Measurements from ENCODE around the gene TGFB2.
"Not testable (repeated sequence)": the region's sequence is repeated elsewhere in the genome, so short reads cannot be mapped to it uniquely, and the experiment has no call there.

The TGFB2 gene

DNA sequence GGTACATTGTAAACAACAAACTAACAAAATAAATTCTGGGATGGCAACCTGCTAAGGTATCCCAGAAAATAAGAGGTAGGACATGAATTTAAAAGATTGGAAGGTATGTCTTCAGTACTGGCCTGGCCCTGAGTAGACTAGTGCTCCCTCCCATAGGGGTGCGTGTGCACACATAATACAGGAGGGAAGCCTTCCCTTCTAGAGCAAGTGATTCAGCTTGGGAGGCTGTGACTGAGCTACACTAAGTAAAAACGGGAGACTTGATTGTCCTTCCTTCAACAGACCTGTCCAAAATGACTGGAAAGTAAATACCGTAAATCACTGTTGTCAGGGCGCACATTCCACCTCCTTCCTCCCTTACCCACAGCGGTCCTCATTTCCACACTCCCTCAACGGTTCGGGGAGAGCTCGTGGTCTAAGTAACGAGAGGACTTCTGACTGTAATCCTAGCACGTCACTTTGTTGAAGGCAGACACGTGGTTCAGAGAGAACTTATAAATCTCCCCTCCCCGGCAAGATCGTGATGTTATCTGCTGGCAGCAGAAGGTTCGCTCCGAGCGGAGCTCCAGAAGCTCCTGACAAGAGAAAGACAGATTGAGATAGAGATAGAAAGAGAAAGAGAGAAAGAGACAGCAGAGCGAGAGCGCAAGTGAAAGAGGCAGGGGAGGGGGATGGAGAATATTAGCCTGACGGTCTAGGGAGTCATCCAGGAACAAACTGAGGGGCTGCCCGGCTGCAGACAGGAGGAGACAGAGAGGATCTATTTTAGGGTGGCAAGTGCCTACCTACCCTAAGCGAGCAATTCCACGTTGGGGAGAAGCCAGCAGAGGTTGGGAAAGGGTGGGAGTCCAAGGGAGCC is at the start of gene TGFB2:
Gene TGFB2 (plus strand): TSS at position 523 of the 859 bp plus-strand sequence. CDS start 1,366 bp downstream, outside the sequence.
- no peak for DNase-seq (ENCODE audit: low read depth)
- H3K4me3 ChIP-seq (ENCODE audit: low read depth, low read length) = peak within 1 kb of the TSS; percentile 70

GRCh38 chr1:218296162-218296561 is 49.0 kb upstream of the TGFB2 start:
- DNase-seq (ENCODE audit: low read depth) = no peak
- no peak overlapping the region for H3K4me3 ChIP-seq (ENCODE audit: low read depth, low read length)

GRCh38 chr1:218297461-218297860 is 47.7 kb upstream of the TGFB2 start:
- no peak for DNase-seq (ENCODE audit: low read depth)
- H3K4me3 ChIP-seq (ENCODE audit: low read depth, low read length) = no peak overlapping the region

DNA sequence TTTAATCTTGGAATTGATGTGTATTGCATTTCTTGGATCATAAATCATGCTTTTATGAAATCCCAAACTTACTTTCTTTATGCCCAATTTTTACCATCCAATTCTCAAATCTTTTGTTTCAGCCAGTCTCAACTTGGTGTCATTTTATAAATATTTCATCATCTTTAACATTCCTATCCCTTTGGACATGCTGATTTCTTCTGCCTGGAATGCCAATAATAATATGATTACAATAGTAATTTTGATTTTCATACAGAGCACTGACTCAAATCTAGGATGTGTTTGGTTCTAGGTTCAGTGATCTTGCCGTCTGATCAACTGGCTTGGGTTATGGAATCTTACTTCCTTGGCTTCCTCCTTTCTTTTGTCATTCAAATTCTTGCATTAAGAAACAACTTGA is 47.3 kb upstream of the TGFB2 start:
- DNase-seq (ENCODE audit: low read depth) = no peak
- H3K4me3 ChIP-seq (ENCODE audit: low read depth, low read length) = no peak overlapping the region

DNA sequence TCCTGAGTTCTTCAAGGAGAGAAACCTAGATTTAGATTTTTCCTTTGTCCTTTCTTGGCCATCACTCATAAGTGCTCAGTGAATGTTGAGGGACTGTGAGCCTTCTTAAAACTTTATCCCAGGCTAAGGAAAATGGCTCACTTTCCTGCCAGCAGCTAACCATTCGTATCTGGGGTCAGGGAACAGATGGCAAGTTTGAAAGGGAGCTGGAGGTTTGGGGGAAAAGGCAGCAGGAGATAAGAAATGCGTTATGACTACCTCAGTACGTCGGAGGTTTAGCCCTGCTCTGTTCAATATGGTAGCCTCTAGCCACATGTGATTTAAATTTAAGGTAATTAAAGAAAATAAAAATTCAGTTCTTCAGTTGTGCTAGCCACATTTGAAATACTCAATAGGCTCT is 46.7 kb upstream of the TGFB2 start:
- no peak overlapping the region for H3K4me3 ChIP-seq (ENCODE audit: low read depth, low read length)
- no peak for DNase-seq (ENCODE audit: low read depth)

DNA sequence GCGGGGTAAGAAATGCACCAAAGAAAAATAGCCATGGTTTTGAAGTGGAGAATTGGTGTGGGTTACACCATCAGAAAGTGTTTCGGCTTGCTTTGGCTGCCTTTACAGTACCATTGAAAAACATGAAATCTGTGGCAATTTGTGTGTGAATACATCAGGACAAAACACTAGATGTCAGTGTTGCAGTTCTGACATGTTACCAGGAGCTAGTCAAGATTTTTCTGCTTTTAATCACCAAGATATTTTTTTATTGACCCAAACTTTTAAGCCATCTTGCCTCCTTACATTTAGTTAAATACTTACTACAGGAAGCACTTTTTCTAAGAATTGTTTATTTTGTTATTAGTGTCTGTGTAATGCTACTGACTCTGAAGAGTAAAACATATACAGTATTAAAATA is 45.7 kb upstream of the TGFB2 start:
- no peak overlapping the region for H3K4me3 ChIP-seq (ENCODE audit: low read depth, low read length)
- no peak for DNase-seq (ENCODE audit: low read depth)

DNA sequence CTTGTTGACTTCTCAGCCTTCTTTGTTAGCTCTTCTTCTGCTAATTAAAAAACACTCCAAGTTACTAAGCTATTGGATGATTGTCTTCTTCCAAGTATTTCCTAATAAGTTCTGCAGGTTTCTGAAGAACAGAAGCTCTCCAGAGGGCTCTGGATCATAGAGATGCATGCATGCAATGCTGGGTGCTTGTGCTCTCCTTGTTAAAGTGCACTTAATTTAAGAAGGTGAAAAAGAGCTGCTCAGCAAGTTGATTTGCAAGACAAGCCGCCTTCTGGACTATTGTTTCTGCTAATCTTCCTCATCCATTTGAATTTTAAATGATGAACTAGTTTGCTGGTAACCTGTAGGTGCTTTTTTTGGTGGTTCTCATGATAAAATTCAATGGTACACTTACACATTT is 43.9 kb upstream of the TGFB2 start:
- DNase-seq (ENCODE audit: low read depth) = no peak
- no peak overlapping the region for H3K4me3 ChIP-seq (ENCODE audit: low read depth, low read length)

DNA sequence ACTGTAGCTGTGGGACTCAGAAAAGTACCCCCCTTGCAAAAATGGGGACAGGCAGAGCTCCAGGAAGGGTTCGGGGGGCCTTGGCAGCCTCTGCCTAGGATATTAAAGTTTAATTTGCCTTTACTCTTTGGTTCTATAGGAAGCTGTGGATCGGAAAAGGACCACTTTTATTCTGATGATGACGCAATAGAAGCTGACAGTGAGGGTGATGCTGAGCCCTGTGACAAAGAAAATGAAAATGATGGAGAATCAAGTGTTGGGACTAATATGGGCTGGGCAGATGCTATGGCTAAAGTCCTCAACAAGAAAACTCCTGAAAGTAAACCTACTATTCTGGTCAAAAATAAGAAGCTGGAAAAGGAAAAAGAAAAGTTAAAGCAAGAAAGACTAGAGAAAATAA is 43.0 kb upstream of the TGFB2 start:
- H3K4me3 ChIP-seq (ENCODE audit: low read depth, low read length) = no peak overlapping the region
- no peak for DNase-seq (ENCODE audit: low read depth)

DNA sequence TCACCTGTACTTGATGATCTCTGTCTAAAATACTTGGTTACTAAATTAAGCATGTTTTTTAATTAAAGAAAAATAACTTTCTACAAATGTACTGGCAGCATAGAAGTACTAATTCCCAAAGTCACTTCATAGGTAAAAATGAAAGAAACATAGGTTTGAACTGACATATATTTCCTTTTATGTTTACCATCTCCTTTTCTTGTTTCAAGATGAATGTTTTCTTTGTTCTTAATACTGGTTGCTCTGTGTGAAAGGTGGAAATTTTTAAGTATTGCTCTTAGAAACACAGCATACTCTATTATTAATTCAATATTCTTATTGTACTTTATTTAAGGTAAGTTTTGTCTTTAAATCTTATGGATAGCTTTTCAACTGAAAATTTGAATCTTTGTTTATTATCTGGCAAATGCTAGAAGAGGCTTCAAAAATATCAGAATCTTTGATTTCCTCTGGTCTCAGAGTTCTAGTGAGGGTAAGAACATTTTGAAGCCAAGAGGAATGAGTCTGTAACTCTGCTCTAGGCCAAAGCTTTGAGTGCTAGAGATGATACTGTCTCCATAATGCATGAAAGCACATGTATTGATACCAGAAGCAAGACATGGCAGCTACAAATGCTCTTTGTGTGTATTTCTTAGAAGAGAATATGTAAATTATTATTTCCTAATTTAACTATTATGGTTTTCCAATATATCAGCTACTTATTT is 41.8 kb upstream of the TGFB2 start:
- DNase-seq (ENCODE audit: low read depth) = no peak
- no peak overlapping the region for H3K4me3 ChIP-seq (ENCODE audit: low read depth, low read length)

DNA sequence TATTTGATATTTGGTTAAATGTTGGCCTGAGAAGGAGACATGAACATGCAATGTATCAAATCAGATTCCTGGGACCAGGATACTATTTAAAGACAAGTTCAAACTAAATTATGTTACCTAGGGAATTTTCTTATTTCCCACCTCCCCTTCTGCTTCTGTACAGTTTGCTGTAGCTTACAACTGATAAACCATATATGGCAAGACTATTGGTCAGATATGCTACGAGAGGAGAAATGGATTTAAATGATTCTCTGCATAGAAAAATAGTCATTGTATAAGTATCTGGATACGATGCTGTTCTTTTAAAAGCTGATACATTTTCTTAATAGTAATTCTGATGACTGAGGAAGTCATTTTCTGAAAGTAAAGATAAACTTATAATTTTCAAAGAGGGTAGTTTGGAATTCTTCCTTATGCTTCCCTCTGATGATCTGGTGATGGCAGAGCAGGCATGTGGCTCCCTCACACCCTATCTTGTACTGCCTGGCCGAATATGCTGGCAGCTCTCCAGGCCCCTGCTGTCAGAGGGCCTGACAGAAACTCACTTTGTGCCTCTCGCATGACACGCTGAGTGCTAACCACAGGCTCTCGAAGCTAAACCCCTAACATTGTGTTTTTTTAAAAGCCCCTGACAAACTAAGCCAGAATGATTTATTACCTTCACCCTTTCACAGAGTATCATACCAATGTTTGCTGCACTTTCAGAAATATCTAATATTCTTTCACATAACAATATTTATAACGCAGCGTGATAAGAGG is 40.7 kb upstream of the TGFB2 start:
- peak; percentile 39 for DNase-seq (ENCODE audit: low read depth)
- no peak overlapping the region for H3K4me3 ChIP-seq (ENCODE audit: low read depth, low read length)

DNA sequence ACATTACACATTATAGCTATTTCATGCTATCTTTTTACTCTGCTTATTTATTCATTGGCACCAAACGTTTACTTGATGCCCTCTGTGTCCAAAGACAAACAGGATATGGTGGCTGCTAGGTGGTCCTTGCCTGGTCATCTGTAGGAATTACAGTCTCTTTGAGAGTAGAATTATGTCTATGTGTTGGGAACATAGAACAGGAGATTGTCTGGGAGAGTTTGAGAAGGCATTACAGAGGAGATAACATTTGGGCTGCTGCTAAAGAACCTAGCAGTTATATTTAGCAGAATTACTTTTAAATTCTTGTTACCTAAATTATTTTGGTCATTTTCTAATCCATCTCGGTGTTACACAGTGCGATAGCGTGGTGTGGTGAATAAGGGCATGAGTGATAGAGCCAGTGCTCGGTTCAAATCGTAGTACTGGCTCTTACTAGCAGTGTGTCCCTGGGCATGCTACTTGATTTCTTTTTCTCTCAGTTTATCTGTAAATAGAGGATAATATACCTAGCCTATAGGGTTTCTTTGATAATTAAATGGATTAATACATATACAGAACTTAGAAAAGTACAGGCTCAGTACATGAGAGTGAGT is 39.6 kb upstream of the TGFB2 start:
- no peak overlapping the region for H3K4me3 ChIP-seq (ENCODE audit: low read depth, low read length)
- no peak for DNase-seq (ENCODE audit: low read depth)

- no peak for DNase-seq (ENCODE audit: low read depth)
- no peak overlapping the region for H3K4me3 ChIP-seq (ENCODE audit: low read depth, low read length)
Measured at GRCh38 chr1:218312509-218312908, 32.6 kb upstream of the TGFB2 start.

GRCh38 chr1:218314316-218314715 is 30.8 kb upstream of the TGFB2 start:
- DNase-seq (ENCODE audit: low read depth) = no peak
- no peak overlapping the region for H3K4me3 ChIP-seq (ENCODE audit: low read depth, low read length)

- DNase-seq (ENCODE audit: low read depth) = no peak
- no peak overlapping the region for H3K4me3 ChIP-seq (ENCODE audit: low read depth, low read length)
Measured at GRCh38 chr1:218315638-218316037, 29.5 kb upstream of the TGFB2 start.

DNA sequence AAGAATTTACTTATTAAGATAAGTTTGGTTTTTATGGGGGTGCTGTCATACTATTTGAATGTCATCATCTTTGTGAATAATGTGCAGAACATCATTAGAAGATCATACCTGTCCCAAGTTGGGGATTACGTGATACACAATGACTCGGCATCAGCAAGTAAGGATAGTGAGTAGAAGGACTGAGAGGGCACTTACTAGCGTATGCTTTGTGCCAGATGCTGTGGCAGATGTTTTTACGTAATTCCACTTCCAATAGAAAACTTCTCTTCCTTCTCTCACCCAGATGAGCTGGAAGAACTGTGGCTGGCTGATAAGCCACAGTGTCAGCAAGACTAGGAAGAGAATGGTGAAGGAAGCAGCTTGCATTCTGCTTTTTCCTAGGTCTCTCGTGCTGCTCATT is 28.1 kb upstream of the TGFB2 start:
- H3K4me3 ChIP-seq (ENCODE audit: low read depth, low read length) = no peak overlapping the region
- no peak for DNase-seq (ENCODE audit: low read depth)

DNA sequence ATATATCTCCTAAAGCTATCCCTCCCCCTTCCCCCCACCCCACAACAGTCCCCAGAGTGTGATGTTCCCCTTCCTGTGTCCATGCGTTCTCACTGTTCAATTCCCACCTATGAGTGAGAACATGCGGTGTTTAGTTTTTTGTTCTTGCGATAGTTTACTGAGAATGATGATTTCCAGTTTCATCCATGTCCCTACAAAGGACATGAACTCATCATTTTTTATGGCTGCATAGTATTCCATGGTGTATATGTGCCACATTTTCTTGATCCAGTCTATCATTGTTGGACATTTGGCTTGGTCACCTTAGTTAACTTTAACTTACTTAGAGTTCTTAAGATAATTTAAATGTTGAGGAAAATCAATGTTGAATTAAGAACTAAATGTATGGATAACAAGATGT is 25.0 kb upstream of the TGFB2 start:
- DNase-seq (ENCODE audit: low read depth); H3K4me3 ChIP-seq (ENCODE audit: low read depth, low read length): not testable (repeated sequence)

DNA sequence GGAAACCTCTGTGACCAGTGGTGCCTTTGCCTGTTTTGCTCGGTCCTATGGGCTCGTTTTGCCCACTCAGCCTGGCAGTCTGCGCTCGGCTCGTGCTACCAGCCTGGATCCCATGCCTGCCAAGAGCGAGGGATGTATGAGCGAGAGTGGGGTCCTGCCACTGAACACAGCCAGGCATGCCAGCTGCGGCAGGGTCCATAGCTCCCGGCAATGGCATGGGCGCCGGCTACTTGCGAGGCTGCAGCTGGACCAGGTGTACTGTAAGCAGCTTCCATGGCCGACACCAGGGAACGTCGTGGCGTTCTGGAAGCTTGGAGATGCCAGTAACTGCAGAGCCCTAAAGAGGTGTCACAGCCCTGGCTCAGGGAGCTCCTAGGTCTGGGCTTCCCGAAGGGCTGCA is 22.4 kb upstream of the TGFB2 start:
- no peak for DNase-seq (ENCODE audit: low read depth)
- no peak overlapping the region for H3K4me3 ChIP-seq (ENCODE audit: low read depth, low read length)

GRCh38 chr1:218323568-218324225 is 21.4 kb upstream of the TGFB2 start:
- H3K4me3 ChIP-seq (ENCODE audit: low read depth, low read length) = no peak overlapping the region
- no peak for DNase-seq (ENCODE audit: low read depth)

GRCh38 chr1:218324226-218324580 is 20.9 kb upstream of the TGFB2 start:
- no peak overlapping the region for H3K4me3 ChIP-seq (ENCODE audit: low read depth, low read length)
- no peak for DNase-seq (ENCODE audit: low read depth)

Measured in skeletal muscle cell (primary cell).